HepG2 (cell line): Measurements from ENCODE around the gene SREBF1. TPM values are rescaled to one million over a fixed set of nuclear protein-coding genes. Genes with fewer than 3 reads are reported as not detected.

Experiments used
- ATAC-seq: fragments of 200-7000 bp; cut with Tn5 transposase; 3 replicates; pipeline ENCODE4 v1.9.1; 2020; ENCODE audit warnings: mild to moderate bottlenecking, moderate library complexity
- BruUV-seq: library from RNA; stranded (reverse); fragments of 400-500 nt; replicated peaks from 2 replicates; lab custom pipeline; 2021; lab: Mats Ljungman, UMichigan
- CTCF ChIA-PET: fragments of 300-600 bp; formaldehyde crosslinking; extraction: SDS; loops from one replicate; lab custom pipeline; 2021; ENCODE audit warnings: low total read pairs, inconsistent platforms, low intra/inter-chr PET ratio; lab: Yijun Ruan, JAX
- POLR2A ChIA-PET: fragments of 350-600 bp; sonication (Branson Sonifier 250); formaldehyde crosslinking; loops from one replicate; lab custom pipeline; 2020; ENCODE audit warnings: antibody characterized with exemption, inconsistent platforms; lab: Yijun Ruan, JAX
- DNase-seq: peaks from one replicate; pipeline ENCODE4 v3.0.0-alpha.2; 2015; ENCODE audit warnings: low spot score
- FAIRE-seq: peaks from 3 replicates; lab custom pipeline; 2011; peaks lifted over from hg19 to GRCh38; lab: Jason Lieb, UNC
- H2AFZ ChIP-seq: one replicate; pipeline ENCODE4 v1.6.1; 2011; ENCODE audit warnings: low read length, inconsistent platforms
- H3K27ac ChIP-seq: fragments of 300-600 bp; 3 replicates; pipeline ENCODE4 v1.8.0; 2011; ENCODE audit warnings: mixed run types, mild to moderate bottlenecking, mixed read lengths, low read length, inconsistent platforms; ENCODE audit not compliant: insufficient read depth; ENCODE audit errors: extremely low read length
- H3K27me3 ChIP-seq, 2 experiments: fragments of 200-600 bp in 1 of 2; 2 replicates in 1 of 2; 3 replicates in 1 of 2; pipeline versions ENCODE4 v1.6.0 to v1.8.0; 2011; ENCODE audit warnings: low read length in 2 of 2, mild to moderate bottlenecking in 2 of 2, moderate library complexity in 2 of 2, inconsistent platforms in 1 of 2; ENCODE audit not compliant: insufficient read depth in 2 of 2, control insufficient read depth in 1 of 2
- H3K36me3 ChIP-seq, 2 experiments: fragments of 200-600 bp in 1 of 2; replicated peaks in 1 of 2; 2 replicates in 1 of 2; 3 replicates in 1 of 2; pipeline versions ENCODE4 v1.5.1 to v1.8.0; 2011; ENCODE audit warnings: low read length in 2 of 2, inconsistent platforms in 1 of 2; ENCODE audit not compliant: insufficient read depth in 2 of 2, control insufficient read depth in 1 of 2
- H3K4me1 ChIP-seq: 2 replicates; pipeline ENCODE4 v1.5.1; 2012; ENCODE audit warnings: low read length, inconsistent platforms; ENCODE audit not compliant: insufficient read depth
- H3K4me2 ChIP-seq: 2 replicates; pipeline ENCODE4 v1.6.0; 2011; ENCODE audit warnings: low read depth, low read length, inconsistent platforms
- H3K4me3 ChIP-seq, 3 experiments: fragments of 200-600 bp in 1 of 3; sonication (generic), shearing (Covaris generic) in 1 of 3; replicated peaks in 1 of 3; 2 replicates each; pipeline ENCODE4 v1.5.1; 2011 to 2016; ENCODE audit warnings: low read length in 3 of 3, inconsistent platforms in 2 of 3, low read depth in 2 of 3, mild to moderate bottlenecking in 2 of 3, control low read depth in 1 of 3, mixed read lengths in 1 of 3; ENCODE audit not compliant: insufficient read depth in 1 of 3
- H3K79me2 ChIP-seq: one replicate; pipeline ENCODE4 v1.6.1; 2011; ENCODE audit warnings: low read length, inconsistent platforms; ENCODE audit not compliant: insufficient read depth
- H3K9ac ChIP-seq: 2 replicates; pipeline ENCODE4 v1.6.0; 2011; ENCODE audit warnings: mild to moderate bottlenecking, low read depth, low read length, inconsistent platforms; ENCODE audit not compliant: insufficient read depth
- H3K9me3 ChIP-seq: 2 replicates; pipeline ENCODE4 v1.5.1; 2012; ENCODE audit warnings: mild to moderate bottlenecking, low read length
- H4K20me1 ChIP-seq: 2 replicates; pipeline ENCODE4 v1.6.0; 2011; ENCODE audit warnings: inconsistent platforms, mild to moderate bottlenecking, low read length, moderate library complexity; ENCODE audit not compliant: insufficient read depth
- CSRNP1 ChIP-seq: sonication (generic); formaldehyde crosslinking; IDR thresholded peaks from 2 replicates; pipeline ENCODE4 v1.8.1; 2023; ENCODE audit warnings: mild to moderate bottlenecking, missing genetic modification reagents
- GLI4 ChIP-seq: sonication (generic); formaldehyde crosslinking; IDR thresholded peaks from 2 replicates; pipeline ENCODE4 v1.5.1; 2020; ENCODE audit warnings: missing genetic modification reagents, mild to moderate bottlenecking, moderate library complexity, borderline replicate concordance
- KDM5B ChIP-seq: sonication (generic); formaldehyde crosslinking; IDR thresholded peaks from 2 replicates; pipeline ENCODE4 v1.4.0; 2020; ENCODE audit warnings: missing genetic modification reagents, mild to moderate bottlenecking, borderline replicate concordance
- PHF20 ChIP-seq: sonication (generic); formaldehyde crosslinking; IDR thresholded peaks from 2 replicates; pipeline ENCODE4 v1.5.0; 2020; ENCODE audit warnings: mild to moderate bottlenecking, missing genetic modification reagents
- RBFOX2 ChIP-seq: fragments of 200-400 bp; formaldehyde crosslinking; IDR thresholded peaks from 2 replicates; pipeline ENCODE4 v1.6.1; 2017; ENCODE audit warnings: low read depth, mild to moderate bottlenecking, low read length
- ZNF121 ChIP-seq: sonication (generic); formaldehyde crosslinking; IDR thresholded peaks from 2 replicates; pipeline ENCODE4 v1.5.0; 2020; ENCODE audit warnings: mild to moderate bottlenecking, missing genetic modification reagents
- ZNF839 ChIP-seq: sonication (generic); formaldehyde crosslinking; IDR thresholded peaks from 2 replicates; pipeline ENCODE4 v1.4.0; 2020; ENCODE audit warnings: missing genetic modification reagents, mild to moderate bottlenecking, borderline replicate concordance
- ZSCAN12 ChIP-seq: sonication (generic); formaldehyde crosslinking; IDR thresholded peaks from 2 replicates; pipeline ENCODE4 v1.9.0; 2021; ENCODE audit warnings: mild to moderate bottlenecking, missing genetic modification reagents
- WGBS: methylation state at CpG from one replicate; pipeline ENCODE4 v1.1.6; 2017; ENCODE audit warnings: low lambda C conversion rate; 5-methylcytosine and 5-hydroxymethylcytosine counted together
- in situ Hi-C: cut with HindIII; loops from 2 replicates; pipeline ENCODE4 v1.10.0; 2017; ENCODE audit warnings: low pct_unique_long_range_greater_than_20kb; ENCODE audit not compliant: extremely low pct_ligation_motif_present
- intact Hi-C: fragments of 100-400 bp; cut with micrococcal nuclease; formaldehyde crosslinking; loops from one replicate; pipeline ENCODE4 v1.10.0; 2022; ENCODE audit not compliant: unreplicated experiment
- polyA plus RNA-seq, 8 experiments: library from polyadenylated mRNA; depleted of rRNA in 3 of 8; stranded (reverse) in 7 of 8; unstranded in 1 of 8; fragments of >200 nt; fragmentation: Illumina TruSeq in 4 of 8; extraction: Trizol in 4 of 8; gene quantifications; 2 replicates each; pipeline versions ENCODE4 v1.2.1 to v1.2.3, GENCODE V29; 2011 to 2016; ENCODE audit warnings: low read depth in 4 of 8, missing spikeins in 1 of 8, mixed read lengths in 1 of 8; ENCODE audit not compliant: insufficient read depth in 1 of 8
- total RNA-seq, 5 experiments: library from RNA; depleted of rRNA; stranded (reverse); fragments of >200 nt; fragmentation: Illumina TruSeq; extraction: Trizol; gene quantifications; 2 replicates each; pipeline ENCODE4 v1.2.3, GENCODE V29; 2016; ENCODE audit warnings: low read depth in 1 of 5
- TF ChIP-seq, protein P1 (sequence below): sonication (generic); formaldehyde crosslinking; IDR thresholded peaks from 2 replicates; pipeline ENCODE4 v1.4.0; 2020; ENCODE audit warnings: missing genetic modification reagents

SREBF1 gene
- total and polyA plus RNA-seq, 2 of the 13 experiments (the other 11 are each of a cell fraction or from before 2014, with no cell fraction given) = 34.3 to 38.0 TPM

DNA sequence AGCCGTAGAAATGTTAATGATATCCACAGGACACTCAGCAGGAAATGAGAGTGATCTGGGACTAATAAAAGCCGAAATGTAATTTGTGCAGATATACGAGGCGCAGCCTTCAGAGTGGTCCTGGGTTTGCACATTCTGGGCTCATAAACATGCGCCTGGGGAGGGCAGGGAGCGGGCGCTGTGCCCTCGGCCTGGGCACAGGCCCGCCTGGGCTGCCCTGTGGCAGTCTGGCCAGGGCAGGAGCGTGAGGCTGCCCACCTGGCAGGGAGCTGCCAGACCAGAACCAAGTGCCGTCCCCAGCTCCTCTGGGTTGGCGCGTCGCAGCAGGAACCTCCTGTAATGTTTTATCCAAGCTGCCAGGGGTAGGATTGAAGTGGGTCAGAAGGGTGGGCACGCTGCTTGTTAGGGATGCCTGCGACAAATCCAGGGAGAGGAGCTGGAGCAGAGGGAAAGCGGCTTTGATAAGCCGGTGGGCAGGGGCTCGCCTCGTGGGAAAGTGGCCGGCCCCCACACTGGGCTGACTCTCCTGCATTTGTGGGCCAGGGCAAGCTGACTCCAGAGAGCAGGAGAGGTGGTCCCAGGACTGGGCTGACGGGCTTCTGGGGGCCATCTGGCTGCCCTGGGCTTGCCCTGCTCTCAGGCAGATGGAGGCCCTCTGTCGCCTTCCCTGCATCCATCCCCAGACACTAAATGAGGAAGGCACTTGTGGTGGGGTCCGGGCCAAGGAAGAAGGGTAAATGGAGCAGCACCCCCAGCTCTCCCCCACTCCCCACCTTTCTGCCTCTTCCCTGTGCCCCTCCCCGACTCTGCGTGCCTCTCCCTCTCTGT lies 45.9 kb downstream of the SREBF1 start:
- Histone ChIP-seq H3K4me3 (no peak overlapping the region), H3K9me3 (no peaks in the 10 kb centered on the region), H3K27ac (no peak overlapping the region), H4K20me1 (peaks cover 29% of the 10 kb centered on the region; the same call in 1 of the 2 replicates), H3K27me3 (no peaks in the 10 kb centered on the region), H3K79me2 (no peaks in the 10 kb centered on the region), H3K36me3 (peaks cover 19 to 21% of the 10 kb centered on the region in 2 experiments; a peak in 4 of 5 replicates), H3K9ac (no peak overlapping the region), H3K4me2 (no peak overlapping the region), H2AFZ (no peak overlapping the region), H3K4me1 (peaks cover 28% of the 10 kb centered on the region)
- intact Hi-C loops (no loop called here), in situ Hi-C loops (no loop called here)
- no peak for DNase-seq
- BruUV-seq = no TSS peak
- no peak for TF ChIP-seq ZNF121 (CRISPR knock-in tag)
- TF ChIP-seq CSRNP1 (CRISPR knock-in tag) = no peak
- TF ChIP-seq ZNF839 (CRISPR knock-in tag) = no peak
- TF ChIP-seq ZSCAN12 (CRISPR knock-in tag) = no peak
- no peak for TF ChIP-seq RBFOX2
- TF ChIP-seq, protein P1, sequence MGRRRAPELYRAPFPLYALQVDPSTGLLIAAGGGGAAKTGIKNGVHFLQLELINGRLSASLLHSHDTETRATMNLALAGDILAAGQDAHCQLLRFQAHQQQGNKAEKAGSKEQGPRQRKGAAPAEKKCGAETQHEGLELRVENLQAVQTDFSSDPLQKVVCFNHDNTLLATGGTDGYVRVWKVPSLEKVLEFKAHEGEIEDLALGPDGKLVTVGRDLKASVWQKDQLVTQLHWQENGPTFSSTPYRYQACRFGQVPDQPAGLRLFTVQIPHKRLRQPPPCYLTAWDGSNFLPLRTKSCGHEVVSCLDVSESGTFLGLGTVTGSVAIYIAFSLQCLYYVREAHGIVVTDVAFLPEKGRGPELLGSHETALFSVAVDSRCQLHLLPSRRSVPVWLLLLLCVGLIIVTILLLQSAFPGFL (CRISPR knock-in tag) = no peak
- TF ChIP-seq KDM5B (CRISPR knock-in tag) = no peak
- no peak for TF ChIP-seq PHF20 (CRISPR knock-in tag)
- no peak for TF ChIP-seq GLI4 (CRISPR knock-in tag)
- POLR2A ChIA-PET = no interaction called here
- no peak for ATAC-seq
- CTCF ChIA-PET = no interaction called here
- no peak for FAIRE-seq
- 97% methylated on average over 23 of the region's 26 CpGs for WGBS
